Inflammatory macrophage (primary cell): ENCODE data around the gene MLANA.

Source experiments
- DNase-seq, 2 donors: peaks; one replicate each; pipeline ENCODE4 v3.0.0-alpha.2; 2020 to 2022

MLANA gene

DNA sequence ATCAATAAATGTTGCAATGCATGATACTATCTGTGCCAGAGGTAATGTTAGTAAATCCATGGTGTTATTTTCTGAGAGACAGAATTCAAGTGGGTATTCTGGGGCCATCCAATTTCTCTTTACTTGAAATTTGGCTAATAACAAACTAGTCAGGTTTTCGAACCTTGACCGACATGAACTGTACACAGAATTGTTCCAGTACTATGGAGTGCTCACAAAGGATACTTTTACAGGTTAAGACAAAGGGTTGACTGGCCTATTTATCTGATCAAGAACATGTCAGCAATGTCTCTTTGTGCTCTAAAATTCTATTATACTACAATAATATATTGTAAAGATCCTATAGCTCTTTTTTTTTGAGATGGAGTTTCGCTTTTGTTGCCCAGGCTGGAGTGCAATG lies 18.2 kb downstream of the MLANA start:
- no peak for DNase-seq

DNA sequence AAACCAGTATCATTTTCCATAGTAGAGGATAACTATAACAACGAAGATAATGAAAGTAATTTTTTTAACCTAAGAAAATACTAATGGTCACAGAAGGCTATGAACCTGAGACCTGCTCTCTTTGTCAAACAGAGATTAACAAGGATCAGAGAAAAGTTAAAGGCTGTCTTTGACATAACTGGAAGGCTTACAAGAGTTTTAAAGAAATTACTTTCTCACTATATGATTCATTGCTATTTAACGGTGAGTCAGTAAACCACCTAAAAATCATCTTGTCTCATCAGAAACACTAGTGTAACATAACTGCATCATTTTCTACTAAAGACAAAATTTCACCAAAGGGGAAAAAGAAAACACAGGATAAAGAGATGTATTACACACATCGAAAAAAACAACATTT lies 19.3 kb downstream of the MLANA start:
- DNase-seq: no peak

GRCh38 chr9:5910413-5911057 lies 19.8 kb downstream of the MLANA start:
- DNase-seq: no peak

DNA sequence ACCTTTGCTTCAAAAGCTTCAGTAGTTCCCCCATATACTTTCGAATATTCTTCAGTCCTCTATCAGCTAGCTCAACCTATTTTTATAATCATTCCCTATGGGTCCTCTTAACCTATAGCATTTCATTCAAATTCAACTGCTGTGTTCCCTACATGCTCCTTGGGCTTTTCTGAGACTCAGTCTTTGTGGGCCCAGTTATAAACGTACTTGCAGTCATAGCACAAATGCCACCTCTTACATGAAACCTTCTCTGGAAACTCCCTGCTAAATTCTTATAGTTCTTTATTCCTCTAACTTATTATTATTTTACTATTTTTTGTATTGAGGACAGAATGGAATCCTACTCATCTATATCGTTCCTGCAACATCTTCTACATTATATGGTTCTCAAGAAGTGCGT lies 24.7 kb downstream of the MLANA start:
- no peak for DNase-seq

DNA sequence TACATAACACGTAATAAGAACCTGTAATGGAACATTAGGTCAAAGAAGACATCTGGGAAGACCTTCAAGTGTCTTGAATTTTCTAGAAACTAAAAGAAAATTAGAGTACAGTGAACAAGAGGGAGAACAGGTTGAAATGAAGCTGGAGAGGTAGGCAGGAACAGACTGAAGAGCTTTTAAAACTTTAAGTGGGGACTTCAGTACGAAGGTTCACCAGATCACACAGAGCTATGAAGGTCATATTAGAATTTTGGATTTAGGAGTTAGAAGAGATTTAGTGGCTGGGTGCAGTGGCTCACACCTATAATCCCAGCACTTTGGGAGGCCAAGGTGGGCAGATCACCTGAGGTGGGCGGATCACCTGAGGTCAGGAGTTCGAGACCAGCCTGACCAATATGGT lies 26.6 kb downstream of the MLANA start:
- no peak for DNase-seq

DNA sequence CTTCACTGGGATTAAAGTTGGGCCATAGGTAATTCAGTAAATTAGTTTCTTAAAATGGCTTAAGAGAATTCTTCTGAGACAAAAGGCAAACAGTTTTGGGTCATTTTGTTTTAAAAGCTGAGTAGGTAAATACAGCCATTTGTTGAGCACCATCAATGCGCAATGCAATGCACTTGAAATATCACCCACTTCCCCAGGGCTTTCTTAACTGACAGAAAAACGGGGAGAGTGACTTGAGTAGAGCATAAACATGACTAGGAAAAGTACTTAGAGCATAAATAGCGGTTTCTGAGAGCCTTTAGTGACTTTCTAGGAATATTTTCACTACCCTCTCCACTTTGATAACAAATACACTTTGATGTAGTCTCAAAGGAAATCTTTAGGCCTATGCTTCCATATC lies 27.2 kb downstream of the MLANA start:
- DNase-seq: no peak

GRCh38 chr9:5918460-5918859 lies 27.8 kb downstream of the MLANA start:
- DNase-seq: no peak

- no peak for DNase-seq
These were observed 30.2 kb downstream of the MLANA start for GRCh38 chr9:5920860-5921328.

- no peak for DNase-seq
These were observed 31.5 kb downstream of the MLANA start for GRCh38 chr9:5922192-5922591.

DNA sequence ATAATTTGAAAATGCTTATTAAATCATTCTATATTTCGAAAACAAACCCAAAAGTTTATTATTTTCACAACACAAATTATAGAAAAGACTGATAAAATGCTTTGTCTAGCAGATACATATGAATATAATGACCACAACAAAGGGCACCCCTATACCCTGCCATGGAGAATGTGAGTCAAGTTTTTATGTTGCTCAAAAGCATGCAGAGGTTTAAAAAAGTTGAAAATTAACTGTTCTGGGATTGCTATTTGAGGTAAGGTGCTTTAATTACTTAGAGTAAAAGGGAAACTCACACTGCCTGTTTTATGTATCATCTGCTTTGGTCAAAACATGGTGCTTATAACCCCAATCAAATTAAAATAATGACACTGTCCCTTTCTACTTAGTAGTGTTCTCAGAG lies 41.0 kb downstream of the MLANA start:
- no peak for DNase-seq

DNA sequence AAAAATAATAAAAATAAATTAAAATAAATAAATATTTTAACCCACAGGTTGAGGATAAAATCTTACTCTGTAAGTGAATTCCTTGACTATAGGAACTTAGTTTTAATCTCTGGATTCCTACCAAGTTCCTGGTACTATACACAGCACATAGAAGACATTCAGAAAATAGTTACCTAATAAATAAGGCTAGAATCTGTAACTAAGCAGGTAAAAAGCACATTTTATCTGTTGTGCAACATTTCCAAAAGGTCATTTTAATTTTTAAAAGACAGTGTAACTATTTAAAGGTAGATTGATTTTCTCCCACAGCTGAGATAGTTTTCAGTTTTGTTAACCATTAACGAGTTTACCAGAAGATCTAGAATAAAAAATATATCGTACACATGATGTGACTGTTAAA lies 47.8 kb downstream of the MLANA start:
- DNase-seq: no peak

DNA sequence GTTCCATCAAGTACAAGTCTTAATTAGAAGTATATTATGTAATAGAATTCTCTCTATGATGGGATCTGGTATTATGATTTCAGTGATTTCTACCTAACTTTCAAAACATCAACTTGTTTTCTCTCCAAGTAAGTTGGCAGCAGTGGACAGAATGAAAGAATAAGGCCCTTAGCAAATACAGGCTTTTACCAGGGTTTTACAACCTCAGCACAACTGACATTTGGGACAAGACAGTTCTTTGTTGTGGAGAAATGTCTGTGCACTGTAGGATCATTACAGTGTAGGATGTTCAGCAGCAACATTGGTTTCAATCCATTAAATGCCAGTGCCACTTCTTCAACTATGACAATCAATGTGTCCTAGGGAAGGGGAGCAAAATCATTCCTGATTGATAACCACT lies 48.8 kb downstream of the MLANA start:
- no peak for DNase-seq

DNA sequence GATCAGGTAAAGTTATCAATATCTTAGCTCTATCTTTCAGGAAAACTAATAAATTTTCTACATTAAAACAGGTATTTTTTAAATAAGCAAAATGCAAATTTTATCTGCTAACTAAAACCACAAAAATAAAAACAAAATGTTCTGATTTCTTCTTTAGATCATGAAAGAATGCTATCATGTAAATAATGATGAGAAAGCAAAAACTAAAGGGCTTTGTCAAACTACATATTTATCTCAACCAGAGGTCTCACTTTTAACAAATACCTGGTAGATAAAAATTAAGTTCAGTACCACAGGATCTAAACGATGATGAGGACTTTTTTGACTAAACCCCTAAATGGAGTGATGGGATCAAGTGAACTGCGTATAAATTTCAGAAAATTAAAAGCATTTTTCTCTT lies 50.5 kb downstream of the MLANA start:
- DNase-seq: no peak

DNA sequence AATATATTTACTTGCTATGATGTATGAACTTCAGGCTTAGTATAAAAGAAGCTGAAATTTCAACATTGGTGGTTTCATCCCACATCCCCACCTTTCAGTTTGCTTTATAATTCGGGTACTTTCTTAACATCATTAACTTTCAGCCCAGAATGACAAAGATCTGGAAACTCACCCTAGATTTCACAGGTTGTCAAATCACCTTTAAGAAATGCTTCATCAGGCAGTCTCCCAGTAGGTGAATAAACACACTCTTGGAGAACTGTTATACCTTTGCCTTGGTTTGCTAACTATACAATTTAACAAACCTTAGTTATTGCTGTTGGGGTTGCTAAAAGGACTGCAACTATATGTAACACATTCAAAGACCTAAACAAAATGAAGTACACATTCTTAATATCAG lies 54.4 kb downstream of the MLANA start:
- DNase-seq: no peak

DNA sequence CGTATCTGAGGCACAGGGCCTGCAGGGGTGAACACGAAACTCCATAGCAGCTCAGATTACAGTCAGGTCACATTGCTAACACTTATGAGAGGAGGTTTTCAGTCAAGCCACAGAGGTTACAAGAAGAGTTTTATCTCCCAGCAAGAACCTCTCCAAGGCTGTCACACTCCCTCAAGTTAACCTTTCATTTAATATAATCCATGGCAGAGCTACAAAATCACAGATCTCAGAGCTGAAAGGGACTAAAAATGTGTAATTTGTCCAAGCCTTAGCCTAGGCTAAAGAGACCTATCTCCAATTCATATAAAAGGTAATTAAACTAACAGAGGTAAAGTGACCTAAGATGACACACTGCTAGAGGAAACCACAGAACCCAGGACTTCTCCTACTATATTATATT lies 57.2 kb downstream of the MLANA start:
- DNase-seq: no peak

GRCh38 chr9:5949103-5949699 lies 58.5 kb downstream of the MLANA start:
- DNase-seq: peak; percentile 61 to 62

GRCh38 chr9:5950261-5950660 lies 59.6 kb downstream of the MLANA start:
- DNase-seq: no peak

GRCh38 chr9:5951686-5952211 lies 61.1 kb downstream of the MLANA start:
- no peak for DNase-seq

- DNase-seq: no peak
These were observed 63.3 kb downstream of the MLANA start for GRCh38 chr9:5953743-5954707.

DNA sequence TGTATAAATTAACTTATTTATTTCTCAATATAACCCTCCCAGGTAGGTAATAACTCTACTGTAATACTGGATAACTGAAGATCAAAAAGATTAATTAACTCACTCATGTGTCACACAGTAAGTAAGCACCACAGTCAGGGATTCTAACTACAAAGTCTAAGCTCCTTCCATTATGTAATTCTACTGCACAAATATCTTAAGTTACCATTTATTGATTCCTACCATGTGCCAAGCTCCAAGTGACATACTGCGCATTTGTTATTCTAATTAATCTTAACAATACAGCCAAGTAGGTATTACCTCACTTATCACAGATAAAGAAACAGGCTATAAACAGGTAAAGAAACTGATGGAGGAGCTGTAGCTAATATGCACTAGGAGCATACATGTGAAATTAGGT lies 66.5 kb downstream of the MLANA start:
- DNase-seq: no peak

GRCh38 chr9:5958273-5958672 lies 67.6 kb downstream of the MLANA start:
- no peak for DNase-seq
